CD4-positive, alpha-beta memory T cell (primary cell): ENCODE data around the gene MBOAT7. TPM values are rescaled to one million over a fixed set of nuclear protein-coding genes. Genes with fewer than 3 reads are reported as not detected.
"Not testable (repeated sequence)": the region's sequence is repeated elsewhere in the genome, so short reads cannot be mapped to it uniquely, and the experiment has no call there.

Experiments
- CTCF ChIA-PET: fragments of 350-600 bp; sonication (Branson Sonifier 250); formaldehyde crosslinking; loops from one replicate; lab custom pipeline; 2021; ENCODE audit warnings: inconsistent platforms; ENCODE audit not compliant: partially characterized antibody; lab: Charles Lee
- POLR2A ChIA-PET: fragments of 350-600 bp; sonication (Branson Sonifier 250); formaldehyde crosslinking; loops from one replicate; lab custom pipeline; 2021; ENCODE audit not compliant: partially characterized antibody; lab: Charles Lee
- DNase-seq, 5 donors: peaks; one replicate each; pipeline versions ENCODE4 v3.0.0 to v3.0.0-alpha.2; 2020 to 2022; ENCODE audit warnings: mixed read lengths in 1 of 5
- H3K27ac ChIP-seq: one replicate; pipeline ENCODE4 v1.7.0; 2013; ENCODE audit warnings: low read depth, low read length
- H3K27me3 ChIP-seq: 2 replicates; pipeline ENCODE4 v1.7.0; 2013; ENCODE audit warnings: mild to moderate bottlenecking, low read length, moderate library complexity; ENCODE audit not compliant: insufficient read depth
- H3K36me3 ChIP-seq: 2 replicates; pipeline ENCODE4 v1.7.0; 2013; ENCODE audit warnings: mild to moderate bottlenecking, low read length, moderate library complexity; ENCODE audit not compliant: insufficient read depth
- H3K4me1 ChIP-seq: 2 replicates; pipeline ENCODE4 v1.7.0; 2013; ENCODE audit warnings: mild to moderate bottlenecking, low read length, moderate library complexity; ENCODE audit not compliant: insufficient read depth
- H3K4me3 ChIP-seq, 2 donors: one replicate each; pipeline ENCODE4 v1.7.0; 2013; ENCODE audit warnings: low read length in 2 of 2, mild to moderate bottlenecking in 1 of 2
- H3K9me3 ChIP-seq, 2 donors: one replicate each; pipeline ENCODE4 v1.7.0; 2013; ENCODE audit warnings: low read length in 2 of 2, control low read depth in 1 of 2; ENCODE audit not compliant: control insufficient read depth in 1 of 2
- H3K27ac Mint-ChIP-seq, 7 donors: one replicate each; pipeline ENCODE4 v1.8.0; 2020 to 2021; ENCODE audit warnings: mixed read lengths in 7 of 7, mild to moderate bottlenecking in 6 of 7, inconsistent platforms in 3 of 7, moderate library complexity in 3 of 7
- H3K27me3 Mint-ChIP-seq, 2 donors: one replicate each; pipeline ENCODE4 v1.8.0; 2020 to 2021; ENCODE audit warnings: mixed read lengths in 2 of 2
- H3K36me3 Mint-ChIP-seq, 2 donors: one replicate each; pipeline ENCODE4 v1.8.0; 2020 to 2021; ENCODE audit warnings: mixed read lengths in 2 of 2, inconsistent platforms in 1 of 2, mild to moderate bottlenecking in 1 of 2
- H3K4me1 Mint-ChIP-seq, 4 donors: one replicate each; pipeline ENCODE4 v1.8.0; 2020 to 2021; ENCODE audit warnings: mixed read lengths in 4 of 4, mild to moderate bottlenecking in 1 of 4
- H3K4me3 Mint-ChIP-seq, 8 donors: one replicate each; pipeline ENCODE4 v1.8.0; 2020 to 2021; ENCODE audit warnings: mixed read lengths in 8 of 8, mild to moderate bottlenecking in 7 of 8, moderate library complexity in 6 of 8, inconsistent platforms in 3 of 8
- H3K9me3 Mint-ChIP-seq, 8 donors: one replicate each; pipeline ENCODE4 v1.8.0; 2020 to 2021; ENCODE audit warnings: mixed read lengths in 8 of 8, mild to moderate bottlenecking in 5 of 8, inconsistent platforms in 3 of 8, moderate library complexity in 1 of 8
- intact Hi-C: fragments of 100-400 bp; cut with micrococcal nuclease; formaldehyde crosslinking; loops from one replicate; pipeline ENCODE4 v1.15.1; 2023
- polyA plus RNA-seq, 2 donors: library from polyadenylated mRNA; unstranded; fragments of 300-500 nt; fragmentation: Illumina TruSeq; gene quantifications; one replicate each; pipeline ENCODE4 v1.2.3, GENCODE V29; 2021
- total RNA-seq, 2 experiments: library from RNA; stranded (reverse); gene quantifications; one replicate each; pipeline ENCODE4 v1.2.3, GENCODE V29; 2021

MBOAT7 gene
- total and polyA plus RNA-seq, 4 experiments from 2014 or later, result 16.0 to 55.5 (median 37.5) TPM

GRCh38 chr19:54217517-54218247 is 28.3 kb upstream of the MBOAT7 start:
- POLR2A ChIA-PET, H3K27ac ChIP-seq, H3K36me3 ChIP-seq, H3K9me3 Mint-ChIP-seq, H3K4me3 Mint-ChIP-seq, H3K9me3 ChIP-seq, H3K4me3 ChIP-seq, H3K27me3 Mint-ChIP-seq, H3K4me1 ChIP-seq, CTCF ChIA-PET, H3K4me1 Mint-ChIP-seq, intact Hi-C loops, H3K27ac Mint-ChIP-seq, H3K27me3 ChIP-seq, DNase-seq: not testable (repeated sequence)
- H3K36me3 Mint-ChIP-seq, result peaks cover 4 to 11% of the 10 kb centered on the region in 2 donors

- CTCF ChIA-PET, result no interaction called here
- no peaks in the 10 kb centered on the region for H3K36me3 ChIP-seq
- intact Hi-C loops, result no loop called here
- H3K36me3 Mint-ChIP-seq, result peaks cover 4 to 11% of the 10 kb centered on the region in 2 donors
- POLR2A ChIA-PET, result no interaction called here
- H3K4me1 Mint-ChIP-seq, result peaks cover 0 to 2% (median 0%) of the 10 kb centered on the region in 4 donors
- H3K9me3 Mint-ChIP-seq, result peaks cover 0 to 1% (median 0%) of the 10 kb centered on the region in 8 donors
- H3K4me1 ChIP-seq, result no peaks in the 10 kb centered on the region
- H3K27ac Mint-ChIP-seq, result no peak overlapping the region
- H3K27me3 Mint-ChIP-seq, result no peaks in the 10 kb centered on the region
- no peaks in the 10 kb centered on the region for H3K9me3 ChIP-seq
- no peak overlapping the region for H3K27ac ChIP-seq
- H3K27me3 ChIP-seq, result no peaks in the 10 kb centered on the region
- DNase-seq, result no peak
- no peak overlapping the region for H3K4me3 Mint-ChIP-seq
- H3K4me3 ChIP-seq, result no peak overlapping the region
Measured at GRCh38 chr19:54216869-54217268, 27.5 kb upstream of the MBOAT7 start.

DNA sequence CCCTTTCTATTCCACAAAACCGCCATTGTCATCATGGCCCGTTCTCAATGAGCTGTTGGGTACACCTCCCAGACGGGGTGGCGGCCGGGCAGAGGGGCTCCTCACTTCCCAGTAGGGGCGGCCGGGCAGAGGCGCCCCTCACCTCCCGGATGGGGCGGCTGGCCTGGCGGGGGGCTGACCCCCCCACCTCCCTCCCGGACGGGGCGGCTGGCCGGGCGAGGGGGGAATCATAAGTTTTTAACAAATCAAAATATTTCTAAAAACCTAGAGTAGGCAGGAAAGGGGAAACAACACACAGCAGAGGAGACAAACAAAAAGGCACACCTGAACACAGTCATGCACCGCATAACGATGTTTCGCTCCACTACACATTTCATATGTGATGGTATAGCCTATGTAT is 25.4 kb upstream of the MBOAT7 start:
- H3K27ac ChIP-seq, H3K9me3 ChIP-seq, H3K27me3 ChIP-seq, intact Hi-C loops, H3K36me3 ChIP-seq, POLR2A ChIA-PET, DNase-seq, CTCF ChIA-PET, H3K27ac Mint-ChIP-seq, H3K4me3 ChIP-seq, H3K27me3 Mint-ChIP-seq, H3K9me3 Mint-ChIP-seq, H3K4me3 Mint-ChIP-seq: not testable (repeated sequence)
- peaks cover 8 to 19% of the 10 kb centered on the region in 2 donors for H3K36me3 Mint-ChIP-seq
- H3K4me1 ChIP-seq, result peaks cover 17% of the 10 kb centered on the region
- peaks cover 14 to 17% (median 16%) of the 10 kb centered on the region in 4 donors for H3K4me1 Mint-ChIP-seq

- DNase-seq, H3K27me3 Mint-ChIP-seq, H3K4me3 Mint-ChIP-seq, H3K27ac ChIP-seq, H3K9me3 ChIP-seq, H3K27me3 ChIP-seq, H3K36me3 ChIP-seq, intact Hi-C loops, POLR2A ChIA-PET, H3K4me3 ChIP-seq, H3K9me3 Mint-ChIP-seq: not testable (repeated sequence)
- Mint-ChIP-seq H3K4me1 (peaks cover 16 to 22% (median 19%) of the 10 kb centered on the region in 4 donors), H3K27ac (peak overlapping the region in 1 of 7 donors; percentile 41), H3K36me3 (peaks cover 8 to 19% of the 10 kb centered on the region in 2 donors)
- H3K4me1 ChIP-seq, result peaks cover 22% of the 10 kb centered on the region
- CTCF ChIA-PET, result interaction anchor here (0.7 kb wide), 1 partner anchor 158 kb away, joined by 3 read pairs; no protein-coding TSS in a partner anchor
Measured at GRCh38 chr19:54214217-54214616, 24.8 kb upstream of the MBOAT7 start.

DNA sequence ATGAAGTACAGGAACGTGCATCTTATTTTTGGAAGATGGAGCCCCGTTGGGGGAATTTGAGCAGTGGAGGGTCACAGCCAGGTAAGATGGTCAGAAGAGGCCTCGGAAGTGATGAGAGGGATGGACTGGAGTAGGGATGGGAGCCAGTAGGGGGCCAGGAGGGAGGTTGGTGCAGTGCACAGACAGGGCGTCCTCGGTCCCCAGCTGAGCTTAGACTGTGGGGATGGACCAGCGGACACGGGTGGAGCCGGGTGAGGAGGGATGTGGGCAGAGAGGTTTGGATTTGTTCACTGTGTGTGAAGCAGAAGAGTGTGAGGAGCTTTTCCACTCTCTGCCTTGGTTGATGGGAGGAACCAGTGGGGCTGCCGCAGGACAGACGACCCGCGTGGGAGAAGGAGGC is 21.9 kb upstream of the MBOAT7 start:
- Histone ChIP-seq H3K9me3 (no peaks in the 10 kb centered on the region), H3K36me3 (peaks cover 21% of the 10 kb centered on the region), H3K27me3 (no peaks in the 10 kb centered on the region), H3K4me3 (no peak overlapping the region), H3K4me1 (peaks cover 52% of the 10 kb centered on the region), H3K27ac (peak overlapping the region; percentile 33)
- peaks cover 32 to 52% (median 41%) of the 10 kb centered on the region in 4 donors for H3K4me1 Mint-ChIP-seq
- H3K36me3 Mint-ChIP-seq, result peaks cover 23 to 31% of the 10 kb centered on the region in 2 donors
- POLR2A ChIA-PET, result interaction anchor here (1.1 to 5.3 kb wide), 4 partner anchors 9 to 36 kb away, joined by 4 to 66 read pairs (median 23); partner anchors contain the start of genes MBOAT7, RPS9 and TSEN34
- peak overlapping the region; percentile 0 to 74 (median 42) for H3K4me3 Mint-ChIP-seq
- H3K9me3 Mint-ChIP-seq, result peaks cover 0 to 1% (median 0%) of the 10 kb centered on the region in 8 donors
- no peaks in the 10 kb centered on the region for H3K27me3 Mint-ChIP-seq
- intact Hi-C loops, result no loop called here
- H3K27ac Mint-ChIP-seq, result peak overlapping the region; percentile 69 to 100 (median 92)
- CTCF ChIA-PET, result interaction anchor here (0.7 kb wide), 1 partner anchor 54 kb away, joined by 3 read pairs; no protein-coding TSS in a partner anchor
- DNase-seq, result no peak

GRCh38 chr19:54209811-54210494 is 20.6 kb upstream of the MBOAT7 start:
- Mint-ChIP-seq H3K27me3 (no peaks in the 10 kb centered on the region), H3K4me3 (peak overlapping the region in 7 of 8 donors; percentile 37 to 74 (median 73)), H3K9me3 (peaks cover 0 to 1% (median 0%) of the 10 kb centered on the region in 8 donors), H3K4me1 (peaks cover 38 to 65% (median 49%) of the 10 kb centered on the region in 4 donors), H3K27ac (peak overlapping the region; percentile 69 to 100 (median 92)), H3K36me3 (peaks cover 28 to 43% of the 10 kb centered on the region in 2 donors)
- Histone ChIP-seq H3K4me3 (no peak overlapping the region), H3K9me3 (no peaks in the 10 kb centered on the region), H3K36me3 (peaks cover 33% of the 10 kb centered on the region), H3K27ac (peak overlapping the region; percentile 7), H3K27me3 (no peaks in the 10 kb centered on the region), H3K4me1 (peaks cover 64% of the 10 kb centered on the region)
- DNase-seq, result peak in 3 of 5 donors; percentile 23 to 68 (median 27)
- intact Hi-C loops, result no loop called here
- ChIA-PET CTCF (interaction anchor here (1.0 kb wide), 1 partner anchor 41 kb away, joined by 4 read pairs; no protein-coding TSS in a partner anchor), POLR2A (interaction anchor here (4.4 to 5.3 kb wide), 2 partner anchors 10 to 19 kb away, joined by 42 to 66 read pairs; partner anchors contain the start of genes MBOAT7, RPS9 and TSEN34)
